ENCODE data around the gene AGMAT. TPM values are rescaled to one million over a fixed set of nuclear protein-coding genes. Genes with fewer than 3 reads are reported as not detected.
A peak's percentile ranks its signal among the peaks of the same experiment; 100 is the strongest.

Gene AGMAT, protein sequence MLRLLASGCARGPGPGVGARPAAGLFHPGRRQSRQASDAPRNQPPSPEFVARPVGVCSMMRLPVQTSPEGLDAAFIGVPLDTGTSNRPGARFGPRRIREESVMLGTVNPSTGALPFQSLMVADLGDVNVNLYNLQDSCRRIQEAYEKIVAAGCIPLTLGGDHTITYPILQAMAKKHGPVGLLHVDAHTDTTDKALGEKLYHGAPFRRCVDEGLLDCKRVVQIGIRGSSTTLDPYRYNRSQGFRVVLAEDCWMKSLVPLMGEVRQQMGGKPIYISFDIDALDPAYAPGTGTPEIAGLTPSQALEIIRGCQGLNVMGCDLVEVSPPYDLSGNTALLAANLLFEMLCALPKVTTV
- total RNA-seq, result 1 to 10 TPM in 2 of 8 experiments, under 1 TPM in 6; 0.14 to 1.2 (median 0.65) TPM

DNA sequence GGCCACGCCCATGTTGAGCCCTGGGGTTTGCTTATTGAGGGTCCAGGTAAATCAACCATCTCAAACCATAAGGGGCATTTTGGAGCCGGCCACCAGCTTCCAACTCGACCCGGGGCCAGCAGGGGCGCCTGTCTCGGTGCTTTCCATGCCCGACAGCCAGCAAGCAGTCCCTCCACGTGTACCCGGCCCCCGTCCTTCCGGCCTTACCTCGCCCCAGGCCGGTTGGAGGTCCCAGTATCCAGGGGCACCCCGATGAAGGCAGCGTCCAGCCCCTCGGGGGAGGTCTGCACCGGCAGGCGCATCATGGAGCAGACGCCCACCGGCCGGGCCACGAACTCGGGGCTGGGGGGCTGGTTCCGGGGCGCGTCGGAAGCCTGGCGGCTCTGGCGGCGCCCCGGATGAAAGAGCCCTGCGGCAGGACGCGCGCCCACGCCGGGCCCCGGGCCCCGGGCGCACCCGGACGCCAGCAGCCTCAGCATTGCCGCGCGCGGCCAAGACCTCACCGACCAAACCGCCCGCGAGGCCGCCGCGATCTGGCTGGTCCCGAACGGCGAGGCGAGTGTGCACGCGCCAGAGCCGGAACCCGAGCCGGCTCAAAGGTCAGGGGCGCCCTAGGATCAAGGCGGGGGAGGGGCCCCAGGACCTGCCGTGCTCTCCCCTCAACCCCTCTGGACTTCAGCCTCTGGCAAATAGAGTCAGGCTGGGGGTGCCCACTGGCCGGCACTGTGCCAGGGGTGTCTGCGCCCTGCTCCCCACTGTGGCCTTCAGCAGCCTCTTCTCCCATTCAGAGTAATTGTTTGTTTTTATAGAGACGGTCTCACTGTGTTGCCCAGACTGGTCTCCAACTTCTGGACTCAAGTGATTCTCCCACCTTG, at the start of gene AGMAT:
TSS of gene AGMAT (minus strand) at position 563 of the 875 bp plus-strand sequence. CDS start at position 479, 84 bp downstream.
- Histone ChIP-seq H3K27ac (no peak within 1 kb of the TSS), H3K4me1 (replicated peaks in 1 of 2) (peaks cover 0 to 9% of the 10 kb centered on the region in 2 donors), H3K4me3 (peak within 1 kb of the TSS; percentile 0 to 31 (median 25))
- ATAC-seq (replicated peaks in 6 of 8), result peak; percentile 44 to 87 (median 80)
- in situ Hi-C loops (cut with MboI; ENCODE audit: low pct_unique_long_range_greater_than_20kb in 2 of 9, low sequenced_read_pairs in 9 of 9, unreplicated experiment in 9 of 9), result no loop called here
- 0 to 80% (median 23%) methylated on average over 1 to 32 of the region's 68 CpGs; no CpG with 5 or more reads in 2 of the 10 experiments for WGBS, 10 experiments

DNA sequence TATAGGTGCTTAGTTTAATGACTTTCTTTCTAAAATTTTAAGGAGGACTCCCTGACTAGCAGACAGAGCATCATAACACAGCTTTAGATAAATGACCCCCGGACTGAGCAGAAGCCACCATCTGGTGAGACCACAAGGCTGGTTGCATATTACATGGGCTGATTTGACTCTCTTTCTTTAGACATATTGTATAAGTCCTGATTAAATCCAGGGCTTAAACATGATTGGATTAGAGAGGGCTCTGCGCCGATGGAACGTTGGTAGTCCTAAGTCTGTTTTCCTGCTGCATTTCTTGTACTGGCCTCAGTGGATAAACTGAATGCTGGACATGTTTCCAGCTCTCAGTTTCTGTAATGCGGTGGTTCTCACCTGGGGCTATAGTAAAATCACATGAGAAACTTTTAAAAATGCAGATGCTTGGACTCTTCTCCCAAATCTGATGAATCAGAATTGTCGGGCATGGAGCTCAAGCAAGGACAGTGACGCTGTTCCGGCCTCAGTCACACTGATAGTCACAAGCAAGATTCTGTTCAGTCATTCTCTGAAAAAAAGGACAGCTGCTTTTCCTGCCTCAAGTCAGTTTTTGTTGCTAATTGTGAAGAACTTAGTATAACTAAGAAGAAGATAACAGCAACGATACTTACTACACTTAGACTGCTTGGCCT, 49.0 kb upstream of the AGMAT start:
- 82 to 100% (median 92%) methylated on average over 1 to 9 of the region's 9 CpGs for WGBS, 10 experiments
- in situ Hi-C loops (cut with MboI; ENCODE audit: low pct_unique_long_range_greater_than_20kb in 2 of 9, low sequenced_read_pairs in 9 of 9, unreplicated experiment in 9 of 9), result no loop called here
- Histone ChIP-seq H3K4me1 (replicated peaks in 1 of 2) (no peaks in the 10 kb centered on the region), H3K4me3 (no peak overlapping the region), H3K27ac (no peak overlapping the region)
- no peak for ATAC-seq (replicated peaks in 6 of 8)

DNA sequence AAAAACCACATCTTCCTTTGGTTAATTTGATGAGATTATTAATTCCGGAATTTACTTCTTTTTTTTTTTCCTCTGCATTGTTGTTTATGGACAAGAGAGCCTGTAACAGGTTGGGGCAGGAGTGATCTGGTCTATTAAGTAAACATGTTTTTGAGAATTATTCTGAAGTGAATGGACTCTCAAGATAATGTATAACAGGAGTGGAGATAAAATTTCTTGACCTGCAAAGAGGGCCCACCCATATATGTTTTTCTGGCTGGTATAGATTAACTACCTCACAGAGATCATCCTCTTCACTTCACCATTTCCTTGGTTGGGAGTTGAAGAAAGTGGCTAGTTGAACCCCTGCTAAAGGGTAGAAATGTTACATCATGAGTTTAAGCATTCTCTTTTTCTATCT, 43.2 kb upstream of the AGMAT start:
- in situ Hi-C loops (cut with MboI; ENCODE audit: low pct_unique_long_range_greater_than_20kb in 2 of 9, low sequenced_read_pairs in 9 of 9, unreplicated experiment in 9 of 9), result no loop called here
- WGBS, 10 experiments, result 0 to 100% (median 89%) methylated on average over 1 of the region's 1 CpG; no CpG with 5 or more reads in 3 of the 10 experiments
- H3K4me1 ChIP-seq (replicated peaks in 1 of 2), result no peaks in the 10 kb centered on the region
- no peak for ATAC-seq (replicated peaks in 6 of 8)
- no peak overlapping the region for H3K4me3 ChIP-seq
- no peak overlapping the region for H3K27ac ChIP-seq

DNA sequence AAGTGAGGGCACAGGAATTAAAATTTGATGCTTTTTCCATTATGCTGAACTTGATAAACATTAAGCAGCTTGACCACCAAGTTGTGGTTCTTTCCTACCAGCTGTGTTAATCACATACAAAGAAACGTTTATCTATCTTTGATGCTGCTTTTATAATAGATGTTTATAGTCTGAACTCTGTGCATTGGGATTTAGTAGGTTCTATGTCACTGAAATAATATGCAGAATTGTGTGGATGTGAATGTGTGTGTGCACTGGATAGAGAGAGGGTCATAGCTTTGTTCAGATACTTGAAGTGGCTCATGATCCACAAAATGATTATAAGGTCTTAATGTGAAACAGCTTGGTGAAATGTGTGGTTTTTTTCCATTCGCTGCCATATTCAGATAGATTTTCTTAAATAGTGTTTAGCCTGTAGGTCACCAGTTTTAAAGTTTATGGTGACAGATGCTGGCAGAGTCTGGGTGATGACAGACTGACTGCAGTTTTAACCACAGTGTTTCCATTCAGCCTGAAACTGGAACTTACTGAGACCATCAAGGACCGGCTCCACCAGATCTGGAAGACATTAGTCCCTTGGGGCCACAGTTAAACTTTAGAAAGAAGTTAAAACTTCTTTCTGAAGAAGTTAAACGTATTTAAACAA, 42.6 kb upstream of the AGMAT start:
- no peaks in the 10 kb centered on the region for H3K4me1 ChIP-seq (replicated peaks in 1 of 2)
- in situ Hi-C loops (cut with MboI; ENCODE audit: low pct_unique_long_range_greater_than_20kb in 2 of 9, low sequenced_read_pairs in 9 of 9, unreplicated experiment in 9 of 9), result no loop called here
- WGBS, 10 experiments, result 14 to 100% (median 73%) methylated on average over 1 to 4 of the region's 4 CpGs
- peak in 2 of 8 experiments; percentile 31 to 67 for ATAC-seq (replicated peaks in 6 of 8)
- H3K4me3 ChIP-seq, result no peak overlapping the region
- H3K27ac ChIP-seq, result no peak overlapping the region

DNA sequence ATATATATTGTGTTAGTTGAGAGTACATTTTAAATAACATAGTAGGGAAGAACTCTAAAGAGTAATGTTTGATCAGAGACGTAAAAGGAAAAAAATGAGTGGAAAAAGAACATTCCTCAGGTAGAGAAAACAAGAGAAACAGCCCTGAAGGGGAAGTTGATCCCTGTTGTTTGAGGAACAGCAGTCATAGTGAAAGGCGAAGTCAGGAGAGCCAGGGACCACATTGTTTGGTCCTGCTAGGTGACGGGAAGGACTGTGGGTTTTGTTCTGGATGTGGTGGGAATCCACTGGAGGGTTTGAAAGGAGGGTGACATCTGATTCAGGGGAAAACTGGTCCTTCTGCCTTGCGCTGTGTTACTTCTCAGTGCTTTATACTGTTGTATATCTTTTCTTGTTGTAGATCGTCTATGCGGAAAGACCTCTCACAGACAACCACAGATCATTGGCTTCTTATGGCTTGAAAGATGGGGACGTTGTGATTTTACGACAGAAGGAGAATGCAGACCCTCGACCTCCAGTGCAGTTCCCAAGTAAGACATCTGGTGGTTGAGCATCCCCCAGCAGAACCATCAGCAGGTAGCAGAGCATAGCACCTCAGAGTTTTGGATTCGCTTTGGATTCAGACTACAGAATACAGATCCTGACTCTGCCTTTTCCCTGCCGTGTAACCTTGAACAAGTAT, 41.6 kb upstream of the AGMAT start:
- no peak overlapping the region for H3K27ac ChIP-seq

DNA sequence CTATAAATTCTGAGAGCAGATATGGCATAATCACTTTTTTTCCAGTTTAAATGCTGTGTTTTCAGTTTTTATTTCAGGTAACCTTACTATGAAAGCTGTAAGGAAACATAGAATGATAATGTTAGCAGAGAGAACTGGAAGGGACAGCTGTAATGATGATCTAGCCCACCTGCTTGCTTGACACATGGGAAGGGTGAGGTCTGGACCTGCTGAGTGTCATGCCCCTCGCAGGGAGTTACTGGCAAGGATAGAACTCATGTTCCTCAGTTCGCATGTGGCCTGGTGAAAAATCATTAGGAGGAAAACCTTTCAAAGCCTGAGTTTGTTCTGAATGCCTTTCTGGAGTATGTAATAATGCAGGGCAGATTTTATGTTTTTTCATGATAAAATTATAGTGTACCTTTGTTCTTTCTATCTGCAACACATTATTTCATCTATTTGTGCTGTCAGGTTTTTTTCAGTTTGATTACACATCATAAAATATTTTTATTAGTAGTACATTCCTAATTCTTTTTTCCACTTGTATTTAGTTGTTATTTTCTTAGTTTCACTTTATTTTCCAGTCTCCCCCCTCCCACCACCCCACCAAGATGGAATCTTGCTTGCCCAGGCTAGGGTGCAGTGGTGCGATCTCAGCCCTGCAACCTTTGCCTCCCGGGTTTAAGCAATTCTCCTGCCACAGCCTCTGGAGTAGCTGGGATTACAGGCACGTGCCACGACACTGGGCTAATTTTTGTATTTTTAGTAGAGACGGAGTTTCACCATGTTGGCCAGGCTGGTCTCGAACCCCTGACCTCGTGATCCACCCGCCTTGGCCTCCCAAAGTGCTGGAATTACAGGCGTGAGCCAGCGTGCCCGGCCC, 40.4 kb upstream of the AGMAT start:
- no peak for ATAC-seq (replicated peaks in 6 of 8)
- Histone ChIP-seq H3K4me3 (no peak overlapping the region), H3K4me1 (replicated peaks in 1 of 2) (no peaks in the 10 kb centered on the region), H3K27ac (no peak overlapping the region)
- in situ Hi-C loops (cut with MboI; ENCODE audit: low pct_unique_long_range_greater_than_20kb in 2 of 9, low sequenced_read_pairs in 9 of 9, unreplicated experiment in 9 of 9), result no loop called here
- 65 to 100% (median 93%) methylated on average over 2 to 13 of the region's 13 CpGs; no CpG with 5 or more reads in 1 of the 10 experiments for WGBS, 10 experiments

More for the DNA sequence above, 41.6 kb upstream of the AGMAT start:
- in situ Hi-C loops (cut with MboI; ENCODE audit: low pct_unique_long_range_greater_than_20kb in 2 of 9, low sequenced_read_pairs in 9 of 9, unreplicated experiment in 9 of 9), result no loop called here
- ATAC-seq (replicated peaks in 6 of 8), result no peak
- Histone ChIP-seq H3K4me1 (replicated peaks in 1 of 2) (no peaks in the 10 kb centered on the region), H3K4me3 (no peak overlapping the region)
- 84 to 100% (median 90%) methylated on average over 1 to 11 of the region's 11 CpGs for WGBS, 10 experiments

DNA sequence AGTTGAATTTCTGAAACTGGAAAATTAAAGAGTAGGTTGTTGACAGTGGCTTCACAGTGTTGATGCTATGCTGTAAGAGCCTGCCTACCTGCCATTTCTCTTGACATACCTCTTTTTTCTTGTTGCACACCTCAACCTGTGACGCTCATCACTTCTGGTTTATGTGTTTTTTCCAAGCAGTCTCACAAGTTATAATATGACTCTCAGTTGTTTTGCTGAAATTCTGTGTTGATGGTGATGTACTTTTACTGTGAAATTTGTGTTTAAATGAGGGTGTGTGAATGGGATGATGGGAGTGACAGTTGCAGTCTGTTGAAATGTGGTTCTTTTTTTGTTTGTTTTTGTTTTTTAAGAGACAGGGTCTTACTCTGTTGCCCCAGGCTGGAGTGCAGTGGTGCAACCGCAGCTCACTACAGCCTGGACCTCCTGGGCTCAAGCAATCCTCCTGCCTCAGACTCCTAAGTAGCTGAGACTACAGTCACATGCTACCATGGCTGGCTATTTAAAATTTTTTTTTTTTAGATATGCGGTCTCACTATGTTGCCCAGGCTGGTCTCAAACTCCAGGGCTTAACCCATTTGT, 39.4 kb upstream of the AGMAT start:
- 80 to 100% (median 100%) methylated on average over 1 to 3 of the region's 3 CpGs; no CpG with 5 or more reads in 1 of the 10 experiments for WGBS, 10 experiments

DNA sequence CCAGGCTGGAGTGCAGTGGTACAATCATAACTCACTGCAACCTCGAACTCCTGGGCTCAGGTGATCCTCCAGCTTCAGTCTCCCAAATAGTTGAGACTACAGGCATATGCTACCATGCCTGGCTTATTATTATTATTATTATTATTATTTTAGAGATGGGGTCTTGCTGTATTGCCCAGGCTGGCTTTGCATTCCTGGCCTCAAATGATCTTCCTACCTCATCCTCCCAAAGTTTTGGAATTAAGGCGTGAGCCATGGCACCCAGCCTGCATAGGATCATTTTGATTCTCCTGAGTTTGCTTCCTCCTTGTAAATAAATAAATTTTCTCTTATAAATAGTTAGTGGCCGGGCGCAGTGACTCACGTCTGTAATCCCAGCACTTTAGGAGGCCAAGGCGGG, 38.6 kb upstream of the AGMAT start:
- Histone ChIP-seq H3K4me3 (no peak overlapping the region), H3K4me1 (replicated peaks in 1 of 2) (peaks cover 11 to 12% of the 10 kb centered on the region in 2 donors), H3K27ac (no peak overlapping the region)
- in situ Hi-C loops (cut with MboI; ENCODE audit: low pct_unique_long_range_greater_than_20kb in 2 of 9, low sequenced_read_pairs in 9 of 9, unreplicated experiment in 9 of 9), result no loop called here
- no peak for ATAC-seq (replicated peaks in 6 of 8)
- 78 to 100% (median 88%) methylated on average over 1 to 5 of the region's 6 CpGs; no CpG with 5 or more reads in 3 of the 10 experiments for WGBS, 10 experiments

More for the DNA sequence above, 39.4 kb upstream of the AGMAT start:
- in situ Hi-C loops (cut with MboI; ENCODE audit: low pct_unique_long_range_greater_than_20kb in 2 of 9, low sequenced_read_pairs in 9 of 9, unreplicated experiment in 9 of 9), result no loop called here
- H3K4me1 ChIP-seq (replicated peaks in 1 of 2), result peaks cover 3 to 5% of the 10 kb centered on the region in 2 donors
- no peak overlapping the region for H3K27ac ChIP-seq
- H3K4me3 ChIP-seq, result no peak overlapping the region
- no peak for ATAC-seq (replicated peaks in 6 of 8)

DNA sequence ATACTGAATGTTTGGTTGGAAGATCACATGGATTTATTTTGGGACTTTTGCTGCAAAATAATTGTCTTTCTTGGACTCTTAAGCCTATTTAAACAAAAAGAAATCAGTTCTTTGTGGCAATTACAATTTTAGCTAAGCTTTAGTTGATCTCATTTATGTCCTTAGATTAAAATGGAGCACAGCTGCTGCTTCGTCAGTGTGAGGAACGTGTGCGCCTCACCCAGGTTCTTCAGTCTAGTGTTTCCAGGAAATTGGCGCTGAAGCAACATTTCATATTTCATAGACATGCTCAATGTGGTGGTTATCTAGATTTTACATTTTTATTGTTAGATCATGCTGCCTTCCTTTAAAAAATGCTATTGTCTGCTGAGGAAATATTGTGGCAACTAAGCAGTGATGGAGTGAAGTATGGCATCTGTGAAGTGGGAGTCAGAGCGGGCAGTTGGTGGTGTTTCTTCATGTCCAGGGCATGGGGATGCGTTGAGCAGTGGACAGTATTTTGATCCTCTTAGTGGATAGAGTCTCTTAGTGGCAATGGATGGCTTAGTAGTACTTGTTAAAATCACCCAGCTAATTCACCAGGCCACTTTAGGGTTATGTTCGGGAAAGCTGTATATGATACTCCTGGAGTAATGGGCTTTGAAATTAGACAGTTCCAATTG, 38.0 kb upstream of the AGMAT start:
- no peak overlapping the region for H3K27ac ChIP-seq
- H3K4me1 ChIP-seq (replicated peaks in 1 of 2), result peaks cover 12% of the 10 kb centered on the region in 2 donors
- WGBS, 10 experiments, result 66 to 100% (median 98%) methylated on average over 1 to 7 of the region's 7 CpGs; no CpG with 5 or more reads in 1 of the 10 experiments
- in situ Hi-C loops (cut with MboI; ENCODE audit: low pct_unique_long_range_greater_than_20kb in 2 of 9, low sequenced_read_pairs in 9 of 9, unreplicated experiment in 9 of 9), result no loop called here
- H3K4me3 ChIP-seq, result no peak overlapping the region
- no peak for ATAC-seq (replicated peaks in 6 of 8)

DNA sequence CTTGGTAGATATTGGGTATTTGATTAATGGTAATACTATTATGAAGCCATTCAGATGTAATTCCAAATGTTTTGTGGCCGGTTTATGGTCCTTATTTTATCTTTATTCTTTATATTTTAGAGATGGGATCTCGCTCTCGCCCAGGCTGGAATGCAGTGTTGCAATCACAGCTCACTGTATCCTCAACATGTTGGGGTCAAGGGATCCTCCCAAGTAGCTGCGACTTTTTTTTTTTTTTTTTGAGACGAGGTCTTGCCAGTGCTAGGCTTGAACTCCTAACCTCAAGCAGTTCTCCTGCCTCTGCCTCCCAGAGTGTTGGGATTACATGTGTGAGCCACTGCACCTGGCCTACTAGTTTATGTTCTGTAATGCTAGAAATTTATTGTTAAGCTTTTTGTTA, 37.1 kb upstream of the AGMAT start:
- 7 to 93% (median 87%) methylated on average over 1 to 5 of the region's 5 CpGs; no CpG with 5 or more reads in 1 of the 10 experiments for WGBS, 10 experiments
- ATAC-seq (replicated peaks in 6 of 8), result no peak
- Histone ChIP-seq H3K27ac (no peak overlapping the region), H3K4me3 (no peak overlapping the region), H3K4me1 (replicated peaks in 1 of 2) (peaks cover 12% of the 10 kb centered on the region in 2 donors)
- in situ Hi-C loops (cut with MboI; ENCODE audit: low pct_unique_long_range_greater_than_20kb in 2 of 9, low sequenced_read_pairs in 9 of 9, unreplicated experiment in 9 of 9), result no loop called here
